Mucosa of stomach (tissue), 1 donor: Measurements from ENCODE around the gene BMP2K.
"Not testable (repeated sequence)": the region's sequence is repeated elsewhere in the genome, so short reads cannot be mapped to it uniquely, and the experiment has no call there.

Experiments
- H3K27me3 ChIP-seq: one replicate; pipeline ENCODE4 v1.7.0; 2013; ENCODE audit warnings: mild to moderate bottlenecking, low read length; ENCODE audit not compliant: control insufficient read depth, insufficient read depth
- H3K36me3 ChIP-seq: one replicate; pipeline ENCODE4 v1.7.0; 2013; ENCODE audit warnings: low read length; ENCODE audit not compliant: control insufficient read depth, insufficient read depth
- H3K4me1 ChIP-seq: one replicate; pipeline ENCODE4 v1.7.0; 2013; ENCODE audit warnings: mild to moderate bottlenecking, low read length; ENCODE audit not compliant: control insufficient read depth, insufficient read depth
- H3K4me3 ChIP-seq: one replicate; pipeline ENCODE4 v1.7.0; 2013; ENCODE audit warnings: low read length
- H3K9ac ChIP-seq: one replicate; pipeline ENCODE4 v1.7.0; 2013; ENCODE audit warnings: mild to moderate bottlenecking, low read length, moderate library complexity
- H3K9me3 ChIP-seq: one replicate; pipeline ENCODE4 v1.7.0; 2013; ENCODE audit warnings: mild to moderate bottlenecking, low read length, moderate library complexity; ENCODE audit not compliant: control insufficient read depth
- donor health status: Pancreatic carcinoma.

Gene BMP2K

GRCh38 chr4:78779280-78779679 lies 3.1 kb downstream of the BMP2K start:
- H3K9me3 ChIP-seq: no peaks in the 10 kb centered on the region
- peaks cover 20% of the 10 kb centered on the region for H3K4me1 ChIP-seq
- no peaks in the 10 kb centered on the region for H3K27me3 ChIP-seq
- H3K4me3 ChIP-seq: no peak overlapping the region
- H3K36me3 ChIP-seq: no peaks in the 10 kb centered on the region
- H3K9ac ChIP-seq: no peak overlapping the region

- Histone ChIP-seq H3K4me1 (peaks cover 15% of the 10 kb centered on the region), H3K36me3 (no peaks in the 10 kb centered on the region), H3K9me3 (no peaks in the 10 kb centered on the region), H3K4me3 (no peak overlapping the region), H3K27me3 (no peaks in the 10 kb centered on the region), H3K9ac (no peak overlapping the region)
Observed at GRCh38 chr4:78780093-78780492, 3.9 kb downstream of the BMP2K start.

- no peaks in the 10 kb centered on the region for H3K9me3 ChIP-seq
- H3K36me3 ChIP-seq: no peaks in the 10 kb centered on the region
- no peaks in the 10 kb centered on the region for H3K27me3 ChIP-seq
- H3K4me1 ChIP-seq: peaks cover 13% of the 10 kb centered on the region
- H3K9ac ChIP-seq: no peak overlapping the region
- H3K4me3 ChIP-seq: no peak overlapping the region
Observed at GRCh38 chr4:78781139-78781538, 5.0 kb downstream of the BMP2K start.

GRCh38 chr4:78781924-78782323 lies 5.8 kb downstream of the BMP2K start:
- no peak overlapping the region for H3K4me3 ChIP-seq
- no peaks in the 10 kb centered on the region for H3K36me3 ChIP-seq
- H3K4me1 ChIP-seq: peaks cover 12% of the 10 kb centered on the region
- H3K9ac ChIP-seq: no peak overlapping the region
- H3K9me3 ChIP-seq: no peaks in the 10 kb centered on the region
- no peaks in the 10 kb centered on the region for H3K27me3 ChIP-seq

- H3K9ac ChIP-seq: no peak overlapping the region
- no peak overlapping the region for H3K4me3 ChIP-seq
- H3K4me1 ChIP-seq: peaks cover 8% of the 10 kb centered on the region
Observed at GRCh38 chr4:78784236-78784865, 8.2 kb downstream of the BMP2K start.

GRCh38 chr4:78787392-78788006 lies 11.3 kb downstream of the BMP2K start:
- Histone ChIP-seq H3K36me3 (no peaks in the 10 kb centered on the region), H3K27me3 (no peaks in the 10 kb centered on the region), H3K4me1 (no peaks in the 10 kb centered on the region), H3K9me3 (no peaks in the 10 kb centered on the region), H3K9ac (no peak overlapping the region), H3K4me3 (no peak overlapping the region)

More at GRCh38 chr4:78784236-78784865, 8.2 kb downstream of the BMP2K start:
- H3K9me3 ChIP-seq: no peaks in the 10 kb centered on the region
- no peaks in the 10 kb centered on the region for H3K36me3 ChIP-seq
- no peaks in the 10 kb centered on the region for H3K27me3 ChIP-seq

GRCh38 chr4:78788007-78788889 lies 12.1 kb downstream of the BMP2K start:
- H3K4me3 ChIP-seq: no peak overlapping the region
- no peaks in the 10 kb centered on the region for H3K4me1 ChIP-seq
- H3K9ac ChIP-seq: no peak overlapping the region

GRCh38 chr4:78795594-78796416 lies 19.7 kb downstream of the BMP2K start:
- H3K36me3 ChIP-seq, H3K27me3 ChIP-seq, H3K9me3 ChIP-seq, H3K4me1 ChIP-seq, H3K9ac ChIP-seq, H3K4me3 ChIP-seq: not testable (repeated sequence)

More at GRCh38 chr4:78788007-78788889, 12.1 kb downstream of the BMP2K start:
- H3K36me3 ChIP-seq: no peaks in the 10 kb centered on the region
- H3K9me3 ChIP-seq: no peaks in the 10 kb centered on the region
- no peaks in the 10 kb centered on the region for H3K27me3 ChIP-seq

- no peak overlapping the region for H3K9ac ChIP-seq
- no peaks in the 10 kb centered on the region for H3K27me3 ChIP-seq
- no peak overlapping the region for H3K4me3 ChIP-seq
- peaks cover 6% of the 10 kb centered on the region for H3K4me1 ChIP-seq
- H3K36me3 ChIP-seq: no peaks in the 10 kb centered on the region
- no peaks in the 10 kb centered on the region for H3K9me3 ChIP-seq
Observed at GRCh38 chr4:78796526-78796925, 20.4 kb downstream of the BMP2K start.

- peaks cover 6% of the 10 kb centered on the region for H3K4me1 ChIP-seq
- H3K36me3 ChIP-seq: no peaks in the 10 kb centered on the region
- H3K9ac ChIP-seq: no peak overlapping the region
- H3K9me3 ChIP-seq: no peaks in the 10 kb centered on the region
- no peaks in the 10 kb centered on the region for H3K27me3 ChIP-seq
- no peak overlapping the region for H3K4me3 ChIP-seq
Observed at GRCh38 chr4:78797777-78798284, 21.7 kb downstream of the BMP2K start.

GRCh38 chr4:78799551-78800495 lies 23.7 kb downstream of the BMP2K start:
- H3K4me1 ChIP-seq: peaks cover 6% of the 10 kb centered on the region
- H3K4me3 ChIP-seq: no peak overlapping the region
- no peak overlapping the region for H3K9ac ChIP-seq
- no peaks in the 10 kb centered on the region for H3K36me3 ChIP-seq
- no peaks in the 10 kb centered on the region for H3K9me3 ChIP-seq
- H3K27me3 ChIP-seq: no peaks in the 10 kb centered on the region
